ENCODE data around the gene GPR152.

GRCh38 chr11:67437082-67437808, 15.3 kb downstream of the GPR152 start, which contains the start of gene PTPRCAP:
- TF ChIP-seq CTCF (IDR thresholded peaks at IDR 0.05), result no peak
- no peak for TF ChIP-seq POLR2AphosphoS5 (IDR thresholded peaks at IDR 0.05)

Data from sigmoid colon (tissue), 4 donors.